HFFc6 (cell line): ENCODE results near the gene XRN2. TPM values are rescaled to one million over a fixed set of nuclear protein-coding genes. Genes with fewer than 3 reads are reported as not detected.

ENCODE experiments used
- DNase-seq: peaks from one replicate; pipeline ENCODE4 v3.0.0-alpha.2; 2018
- H3K27ac Mint-ChIP-seq: 2 replicates; pipeline ENCODE4 v1.8.0; 2020; ENCODE audit warnings: mild to moderate bottlenecking, mixed read lengths
- H3K27me3 Mint-ChIP-seq: 2 replicates; pipeline ENCODE4 v1.8.0; 2021; ENCODE audit warnings: mild to moderate bottlenecking, moderate library complexity, mixed read lengths; ENCODE audit not compliant: insufficient read depth
- H3K36me3 Mint-ChIP-seq: 2 replicates; pipeline ENCODE4 v1.8.0; 2021; ENCODE audit warnings: low read depth, mixed read lengths
- H3K4me1 Mint-ChIP-seq: 2 replicates; pipeline ENCODE4 v1.8.0; 2020; ENCODE audit warnings: low read depth, mixed read lengths
- H3K4me3 Mint-ChIP-seq: 2 replicates; pipeline ENCODE4 v1.8.0; 2020; ENCODE audit warnings: mild to moderate bottlenecking, moderate library complexity, mixed read lengths
- H3K9me3 Mint-ChIP-seq: 2 replicates; pipeline ENCODE4 v1.8.0; 2020; ENCODE audit warnings: mild to moderate bottlenecking, mixed read lengths
- CTCF ChIP-seq: fragments of 200-600 bp; sonication (generic); IDR thresholded peaks from 2 replicates; pipeline ENCODE4 v1.5.0; 2021; ENCODE audit warnings: antibody characterized with exemption, mild to moderate bottlenecking
- total RNA-seq, 6 experiments: library from RNA; stranded (reverse); fragmentation: NEBNext Ultra II Directional; extraction: Animal tissue kit (Norgen Biotek cat#: 25700); gene quantifications; 2 replicates in 1 of 6; 3 replicates in 5 of 6; pipeline ENCODE4 v1.2.3, GENCODE V29; 2021

XRN2 gene
- total RNA-seq, 6 experiments from 2014 or later, result 53.3 to 66.1 (median 60.3) TPM

GRCh38 chr20:21391972-21392352 lies 88.8 kb downstream of the XRN2 start:
- no peak overlapping the region for H3K4me3 Mint-ChIP-seq
- no peak for TF ChIP-seq CTCF
- peaks cover 30% of the 10 kb centered on the region for H3K27me3 Mint-ChIP-seq
- DNase-seq, result no peak
- H3K4me1 Mint-ChIP-seq, result peaks cover 14% of the 10 kb centered on the region
- H3K36me3 Mint-ChIP-seq, result peaks cover 33% of the 10 kb centered on the region
- H3K9me3 Mint-ChIP-seq, result peaks cover 8% of the 10 kb centered on the region; the same call in 1 of the 2 replicates
- H3K27ac Mint-ChIP-seq, result no peak overlapping the region

- DNase-seq, result no peak
- Mint-ChIP-seq H3K9me3 (peaks cover 8% of the 10 kb centered on the region; the same call in 1 of the 2 replicates), H3K27me3 (peaks cover 36% of the 10 kb centered on the region), H3K27ac (no peak overlapping the region), H3K36me3 (peaks cover 23% of the 10 kb centered on the region), H3K4me1 (peaks cover 14% of the 10 kb centered on the region), H3K4me3 (no peak overlapping the region)
- no peak for TF ChIP-seq CTCF
Observed at GRCh38 chr20:21393166-21393565, 90.0 kb downstream of the XRN2 start.

GRCh38 chr20:21393816-21394519 lies 90.8 kb downstream of the XRN2 start:
- Mint-ChIP-seq H3K4me1 (peaks cover 14% of the 10 kb centered on the region), H3K36me3 (peaks cover 23% of the 10 kb centered on the region), H3K9me3 (peaks cover 8% of the 10 kb centered on the region; the same call in 1 of the 2 replicates), H3K27ac (no peak overlapping the region), H3K4me3 (no peak overlapping the region), H3K27me3 (peaks cover 44% of the 10 kb centered on the region)
- TF ChIP-seq CTCF, result no peak
- no peak for DNase-seq

GRCh38 chr20:21394551-21394950 lies 91.4 kb downstream of the XRN2 start:
- Mint-ChIP-seq H3K9me3 (peaks cover 8% of the 10 kb centered on the region; the same call in 1 of the 2 replicates), H3K4me3 (no peak overlapping the region), H3K4me1 (peaks cover 14% of the 10 kb centered on the region), H3K27me3 (peaks cover 49% of the 10 kb centered on the region), H3K36me3 (peaks cover 23% of the 10 kb centered on the region), H3K27ac (no peak overlapping the region)
- DNase-seq, result no peak
- no peak for TF ChIP-seq CTCF

GRCh38 chr20:21395051-21395665 lies 92.0 kb downstream of the XRN2 start:
- H3K27me3 Mint-ChIP-seq, result peaks cover 49% of the 10 kb centered on the region
- peaks cover 14% of the 10 kb centered on the region for H3K4me1 Mint-ChIP-seq
- peaks cover 20% of the 10 kb centered on the region for H3K36me3 Mint-ChIP-seq
- no peak overlapping the region for H3K27ac Mint-ChIP-seq
- DNase-seq, result no peak
- no peak overlapping the region for H3K4me3 Mint-ChIP-seq
- no peak for TF ChIP-seq CTCF
- H3K9me3 Mint-ChIP-seq, result peaks cover 8% of the 10 kb centered on the region; the same call in 1 of the 2 replicates
